ENCODE measurements around the gene GAK.

GAK gene

GRCh38 chr4:866761-867390, 65.2 kb downstream of the GAK start:
- DNase-seq: no peak

GRCh38 chr4:866068-866760, 65.9 kb downstream of the GAK start:
- no peak for DNase-seq

DNA sequence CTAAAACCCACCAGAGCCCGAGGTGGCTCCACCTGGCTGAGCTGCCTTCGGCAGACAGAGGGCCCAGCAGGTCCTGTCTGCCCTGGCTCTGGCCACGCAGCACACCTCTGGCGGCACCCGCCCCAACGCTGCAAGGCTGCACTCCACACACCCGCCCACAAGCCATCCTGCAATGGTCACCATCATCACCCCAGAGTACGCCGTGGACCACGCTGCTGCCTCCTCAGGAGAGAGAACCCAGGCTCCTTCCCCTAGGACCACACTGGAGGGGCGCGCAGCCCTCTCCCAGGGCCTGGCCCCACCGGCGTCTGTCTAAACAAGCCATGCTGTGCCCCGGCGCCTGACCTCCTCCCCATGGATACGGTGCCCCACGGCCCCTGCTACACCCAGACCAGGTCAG, 66.5 kb downstream of the GAK start:
- DNase-seq: no peak

DNA sequence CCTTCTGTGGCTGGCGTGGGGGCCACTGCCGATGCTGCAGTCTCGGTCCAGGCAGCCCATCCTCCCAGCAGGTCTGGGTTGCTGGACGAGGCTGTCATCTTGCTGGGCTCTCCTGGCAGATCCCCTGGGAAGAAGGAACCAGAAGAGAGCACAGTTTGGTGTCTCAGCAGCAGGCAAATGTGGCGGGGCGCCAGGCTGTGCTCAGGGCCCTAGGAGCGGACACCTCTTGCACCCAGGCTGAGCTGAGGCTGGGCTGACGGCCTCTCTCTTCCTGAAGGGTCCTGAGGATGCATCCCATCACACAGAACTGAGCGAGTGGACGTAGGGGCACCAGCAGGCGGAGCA, 67.0 kb downstream of the GAK start:
- DNase-seq: no peak

GRCh38 chr4:864456-865120, 67.5 kb downstream of the GAK start:
- DNase-seq: no peak

- no peak for DNase-seq
Observed at GRCh38 chr4:860561-860960, 71.6 kb downstream of the GAK start.

DNA sequence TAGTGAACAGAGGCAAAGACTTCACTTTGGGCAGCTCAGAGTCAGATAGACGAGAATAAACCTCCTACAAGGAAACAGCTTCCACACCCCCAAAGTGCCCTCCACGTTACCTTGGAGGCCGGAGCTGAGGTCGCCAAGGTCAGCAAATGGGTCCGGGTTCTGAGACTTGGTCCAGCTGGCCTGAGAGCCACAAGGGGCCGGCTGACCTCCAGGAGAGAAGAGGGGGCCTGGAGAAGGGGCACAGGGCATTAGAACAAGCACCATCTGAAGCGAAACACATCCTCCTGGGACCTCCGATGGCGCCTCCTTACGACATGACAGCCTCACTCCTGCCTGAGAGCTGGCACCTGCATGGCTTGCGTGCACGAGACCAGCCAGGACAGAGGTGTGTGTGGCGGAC, 72.6 kb downstream of the GAK start:
- DNase-seq: no peak

DNA sequence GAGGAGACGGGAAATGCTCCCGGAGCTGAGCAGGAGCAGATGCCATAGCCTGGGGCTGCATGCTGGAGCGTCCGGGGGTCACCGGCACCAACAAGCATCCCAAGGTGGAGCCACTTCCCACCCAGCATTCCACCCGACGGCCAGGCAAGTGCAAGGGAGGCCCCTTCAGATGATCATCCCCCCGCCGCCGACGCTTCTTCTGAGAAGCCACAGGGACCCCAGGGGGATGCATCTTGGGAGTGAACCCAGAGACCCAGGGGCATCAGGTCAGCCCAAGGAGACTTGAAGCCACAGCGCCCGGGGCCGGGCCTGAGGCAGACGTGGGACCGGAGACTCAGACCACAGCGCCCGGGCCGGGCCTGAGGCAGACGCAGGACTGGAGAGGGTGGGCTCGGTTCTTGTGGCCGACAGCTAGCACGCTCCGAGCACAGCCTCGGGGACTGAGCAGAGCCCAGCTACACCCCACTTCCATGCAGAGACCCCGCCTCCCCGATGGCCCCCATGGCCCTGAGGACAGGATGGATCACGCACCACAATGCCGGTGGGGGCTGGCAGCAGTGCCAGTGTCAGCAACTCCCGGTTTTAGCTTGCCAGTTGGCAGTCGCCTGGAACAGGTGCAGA, 73.2 kb downstream of the GAK start:
- no peak for DNase-seq

GRCh38 chr4:858041-858481, 74.1 kb downstream of the GAK start:
- no peak for DNase-seq

DNA sequence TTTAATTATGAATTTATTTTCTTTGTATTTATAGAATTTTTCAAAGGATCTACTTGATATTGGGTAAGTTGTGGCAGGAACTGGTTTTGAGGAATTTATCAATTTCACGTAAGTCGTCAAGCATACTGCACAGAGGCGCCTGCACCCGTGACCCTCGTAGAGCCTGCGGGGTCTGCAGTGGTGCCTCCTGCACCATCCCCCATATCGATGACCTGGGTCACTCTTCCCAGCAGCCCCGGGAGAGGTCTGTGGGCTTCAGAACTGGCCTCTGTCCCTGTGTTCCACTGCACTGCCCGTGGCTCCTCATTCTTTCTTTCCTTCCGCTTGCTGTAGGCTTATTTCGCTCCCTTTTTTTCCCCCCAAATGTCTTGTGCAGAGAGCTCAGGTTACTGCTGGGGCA, 74.7 kb downstream of the GAK start:
- no peak for DNase-seq

DNA sequence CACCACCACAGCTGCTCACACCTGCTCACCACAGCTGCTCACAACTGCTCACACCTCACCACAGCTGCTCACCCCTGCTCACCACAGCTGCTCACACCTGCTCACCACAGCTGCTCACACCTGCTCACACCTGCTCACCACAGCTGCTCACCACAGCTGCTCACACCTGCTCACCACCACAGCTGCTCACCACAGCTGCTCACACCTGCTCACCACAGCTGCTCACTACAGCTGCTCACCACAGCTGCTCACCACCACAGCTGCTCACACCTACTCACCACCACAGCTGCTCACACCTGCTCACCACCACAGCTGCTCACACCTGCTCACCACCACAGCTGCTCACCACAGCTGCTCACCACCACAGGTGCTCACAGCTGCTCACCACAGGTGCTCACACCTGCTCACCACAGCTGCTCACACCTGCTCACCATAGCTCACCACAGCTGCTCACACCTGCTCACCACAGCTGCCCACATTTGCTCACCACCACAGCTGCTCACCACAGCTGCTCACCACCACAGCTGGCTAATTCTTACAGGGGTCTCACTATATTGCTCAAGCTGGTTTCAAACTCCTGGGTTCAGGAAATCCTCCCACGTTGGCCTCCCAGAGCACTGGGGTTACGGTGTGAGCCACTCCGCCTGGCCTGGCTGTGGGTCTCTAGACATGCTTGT, 75.8 kb downstream of the GAK start:
- no peak for DNase-seq

- no peak for DNase-seq
Observed at GRCh38 chr4:855880-856224, 76.3 kb downstream of the GAK start.

- no peak for DNase-seq
Observed at GRCh38 chr4:854356-854755, 77.8 kb downstream of the GAK start.

DNA sequence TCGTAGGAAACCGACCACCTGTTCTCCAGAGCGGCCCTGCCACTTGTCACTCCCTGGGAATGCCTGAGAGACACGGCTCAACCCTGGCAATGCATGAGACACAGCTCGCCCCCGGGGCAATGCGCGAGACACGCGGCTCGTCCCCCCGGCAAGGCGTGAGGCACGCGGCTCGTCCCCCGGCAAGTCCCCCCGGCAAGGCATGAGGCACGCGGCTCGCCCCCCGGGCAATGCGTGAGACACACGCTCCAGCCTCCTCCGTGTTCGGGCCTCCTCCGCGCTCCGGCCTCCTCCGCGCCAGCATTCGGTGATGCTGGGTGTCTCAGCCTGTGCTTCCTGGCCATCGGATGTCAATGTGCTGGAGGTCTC, 78.7 kb downstream of the GAK start:
- DNase-seq: no peak

DNA sequence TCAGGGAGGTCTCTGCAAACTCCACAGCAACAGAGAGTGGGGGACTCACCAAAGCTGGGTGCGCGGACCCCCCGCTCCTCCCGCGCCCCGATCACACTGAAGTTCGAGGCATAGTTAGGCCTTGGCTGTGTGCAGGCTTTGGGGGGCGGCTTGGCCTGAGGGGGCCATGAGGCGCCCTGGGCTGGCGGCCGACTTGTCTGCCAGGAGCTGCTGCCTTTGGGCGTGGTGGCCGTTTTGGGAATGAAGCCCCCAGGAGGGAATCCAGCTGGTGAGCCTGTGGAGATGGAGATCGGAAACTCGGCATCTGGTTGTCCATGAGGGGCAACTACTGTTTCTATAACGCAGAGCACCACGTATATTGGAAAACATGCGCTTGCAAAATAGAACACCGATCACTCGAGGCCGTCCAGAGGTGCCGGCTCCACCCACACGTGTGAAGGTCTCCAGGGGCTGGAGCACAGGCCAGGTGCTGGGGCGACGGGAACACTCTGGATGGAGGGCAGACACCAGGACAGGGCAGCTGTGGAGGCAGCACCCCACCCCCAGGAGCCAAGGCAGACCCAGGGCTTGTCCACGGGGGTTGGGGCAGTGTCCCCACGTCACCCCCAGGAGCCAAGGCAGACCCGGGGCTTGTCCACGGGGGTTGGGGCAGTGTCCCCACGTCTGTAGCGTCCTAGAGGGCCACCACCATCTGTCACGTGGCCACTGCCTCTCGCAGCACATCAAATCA, 80.2 kb downstream of the GAK start:
- no peak for DNase-seq

- DNase-seq: no peak
Observed at GRCh38 chr4:850323-850945, 81.7 kb downstream of the GAK start.

DNA sequence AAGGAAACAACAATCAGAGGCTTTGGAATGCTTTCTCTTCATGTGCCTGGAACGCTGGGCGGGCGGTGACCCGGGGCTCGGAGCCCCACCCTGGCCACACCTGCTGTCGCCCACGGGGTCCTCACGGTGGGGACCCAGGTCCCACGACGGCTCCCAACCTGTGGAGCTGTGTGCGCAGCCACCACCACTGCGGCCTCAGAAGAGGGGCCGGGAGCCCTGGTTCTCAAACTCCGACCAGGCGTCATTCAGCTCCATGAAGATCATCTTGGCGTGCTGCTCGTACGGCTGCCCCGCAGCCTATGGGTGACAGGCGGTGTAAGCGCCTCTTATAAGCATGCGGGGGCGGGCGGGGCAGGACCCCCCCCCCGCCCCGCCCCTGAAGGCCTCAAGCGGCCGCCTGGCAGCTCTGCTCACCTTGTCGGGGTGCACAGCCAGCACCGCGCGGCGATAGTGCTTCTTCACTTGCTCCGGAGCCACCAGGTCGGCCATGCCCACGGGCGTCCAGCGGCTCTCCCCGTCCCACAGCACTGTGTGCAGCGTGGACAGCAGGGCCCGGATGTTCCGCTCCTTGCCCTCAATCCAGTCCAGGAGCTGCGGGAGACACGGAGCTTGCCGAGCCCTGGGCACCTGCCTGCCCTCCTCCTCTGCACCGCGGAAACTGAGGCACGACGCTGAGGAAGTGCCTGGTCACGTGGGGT, 82.5 kb downstream of the GAK start:
- DNase-seq: no peak

GRCh38 chr4:848803-849477, 83.2 kb downstream of the GAK start:
- no peak for DNase-seq

DNA sequence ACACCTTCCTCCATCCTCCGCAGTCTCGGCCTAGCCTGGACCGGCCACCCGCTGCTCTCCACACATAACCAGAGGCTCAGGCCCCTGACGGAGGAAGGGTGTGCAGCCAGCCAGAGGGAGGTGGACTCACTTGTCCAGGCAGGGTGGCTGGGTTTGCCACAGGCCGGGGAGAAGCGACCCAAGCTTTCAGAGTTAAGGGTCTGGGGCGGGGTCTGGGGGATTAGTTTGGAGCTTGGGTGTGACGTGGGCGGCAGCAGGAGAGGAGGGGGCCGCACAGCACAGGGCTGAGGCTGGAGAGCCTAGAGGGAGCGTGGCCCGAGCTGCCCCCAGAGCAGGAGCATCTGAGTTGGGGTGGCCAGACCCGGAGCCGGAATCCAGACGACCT, 83.8 kb downstream of the GAK start:
- DNase-seq: no peak

DNA sequence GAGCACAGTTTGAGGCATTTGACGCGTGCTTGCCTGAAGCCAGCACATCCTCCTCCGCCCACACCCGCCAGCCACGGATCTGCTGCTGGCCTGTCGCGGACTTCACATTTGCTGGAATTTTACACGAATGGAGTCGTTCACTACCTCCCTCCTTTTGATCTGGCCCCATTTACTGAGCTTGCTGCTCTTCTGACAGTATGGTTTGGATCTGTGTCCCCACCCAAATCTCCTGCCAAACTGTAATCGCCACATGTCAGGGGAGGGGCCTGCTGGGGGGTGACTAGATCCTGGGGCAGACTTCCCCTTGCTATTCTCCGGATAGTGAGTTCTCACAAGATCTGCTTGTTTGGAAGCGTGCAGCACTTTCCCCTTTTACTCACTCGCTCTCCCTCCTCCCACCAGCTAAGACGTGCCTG, 86.3 kb downstream of the GAK start:
- no peak for DNase-seq

- DNase-seq: no peak
Observed at GRCh38 chr4:845233-845835, 86.8 kb downstream of the GAK start.
